Naive thymus-derived CD8-positive, alpha-beta T cell (primary cell): ENCODE data around the gene RGS19. TPM values are rescaled to one million over a fixed set of nuclear protein-coding genes. Genes with fewer than 3 reads are reported as not detected.

Experiments used
- ATAC-seq, 2 donors: fragments of 150-1000 bp; cut with Tn5 transposase in 1 of 2; sonication (Bioruptor Pico), chemical (Tn5 transposase) in 1 of 2; 1 replicate in 1 of 2; 2 replicates in 1 of 2; pipeline ENCODE4 v1.10.0; 2021; ENCODE audit warnings: mild to moderate bottlenecking in 2 of 2, moderate library complexity in 2 of 2
- POLR2A ChIA-PET: fragments of 350-600 bp; sonication (Branson Sonifier 250); formaldehyde crosslinking; loops from one replicate; lab custom pipeline; 2021; ENCODE audit warnings: antibody characterized with exemption; lab: Charles Lee
- DNase-seq, 10 donors: peaks; one replicate each; pipeline versions ENCODE4 v3.0.0 to v3.0.0-alpha.2; 2020 to 2022
- H3K27ac Mint-ChIP-seq, 10 donors: one replicate each; pipeline ENCODE4 v1.8.0; 2020 to 2022; ENCODE audit warnings: mild to moderate bottlenecking in 10 of 10, mixed read lengths in 10 of 10, moderate library complexity in 4 of 10, inconsistent platforms in 1 of 10
- H3K27me3 Mint-ChIP-seq, 5 donors: one replicate each; pipeline ENCODE4 v1.8.0; 2021 to 2022; ENCODE audit warnings: mixed read lengths in 5 of 5
- H3K36me3 Mint-ChIP-seq, 3 donors: one replicate each; pipeline ENCODE4 v1.8.0; 2020 to 2022; ENCODE audit warnings: mixed read lengths in 3 of 3, mild to moderate bottlenecking in 2 of 3, inconsistent platforms in 1 of 3
- H3K4me1 Mint-ChIP-seq, 4 donors: one replicate each; pipeline ENCODE4 v1.8.0; 2021 to 2022; ENCODE audit warnings: mixed read lengths in 4 of 4
- H3K4me3 Mint-ChIP-seq, 10 donors: one replicate each; pipeline ENCODE4 v1.8.0; 2020 to 2022; ENCODE audit warnings: mild to moderate bottlenecking in 10 of 10, mixed read lengths in 10 of 10, moderate library complexity in 6 of 10, inconsistent platforms in 1 of 10
- H3K9me3 Mint-ChIP-seq, 9 donors: one replicate each; pipeline ENCODE4 v1.8.0; 2020 to 2022; ENCODE audit warnings: mixed read lengths in 9 of 9, mild to moderate bottlenecking in 3 of 9, inconsistent platforms in 1 of 9, moderate library complexity in 1 of 9
- polyA plus RNA-seq, 3 donors: library from polyadenylated mRNA; unstranded; fragments of 300-500 nt; fragmentation: Illumina TruSeq; gene quantifications; one replicate each; pipeline ENCODE4 v1.2.3, GENCODE V29; 2021
- total RNA-seq, 8 experiments: library from RNA in 2 of 8; stranded (reverse) in 2 of 8; gene quantifications; one replicate each; pipeline ENCODE4 v1.2.3 and lab custom pipeline; 2021 to 2026

RGS19 gene
- total and polyA plus RNA-seq, 5 experiments from 2014 or later: 16.9 to 67.5 (median 50.9) TPM

GRCh38 chr20:64084685-64085152 lies 5.4 kb upstream of the RGS19 start:
- peak overlapping the region; percentile 77 to 94 (median 90) for H3K4me3 Mint-ChIP-seq
- H3K27ac Mint-ChIP-seq: peak overlapping the region in 2 of 10 donors; percentile 63 to 89
- no peak for DNase-seq
- H3K36me3 Mint-ChIP-seq: peaks cover 0 to 3% (median 0%) of the 10 kb centered on the region in 3 donors
- peaks cover 0 to 6% (median 1%) of the 10 kb centered on the region in 5 donors for H3K27me3 Mint-ChIP-seq
- peaks cover 0 to 12% (median 0%) of the 10 kb centered on the region in 9 donors for H3K9me3 Mint-ChIP-seq
- POLR2A ChIA-PET: interaction anchor here (1.1 to 2.3 kb wide), 4 partner anchors 36 to 171 kb away, joined by 4 to 13 read pairs (median 8); partner anchors contain the start of genes C20orf204 and PCMTD2
- H3K4me1 Mint-ChIP-seq: peaks cover 15 to 41% (median 36%) of the 10 kb centered on the region in 4 donors
- ATAC-seq: no peak

DNA sequence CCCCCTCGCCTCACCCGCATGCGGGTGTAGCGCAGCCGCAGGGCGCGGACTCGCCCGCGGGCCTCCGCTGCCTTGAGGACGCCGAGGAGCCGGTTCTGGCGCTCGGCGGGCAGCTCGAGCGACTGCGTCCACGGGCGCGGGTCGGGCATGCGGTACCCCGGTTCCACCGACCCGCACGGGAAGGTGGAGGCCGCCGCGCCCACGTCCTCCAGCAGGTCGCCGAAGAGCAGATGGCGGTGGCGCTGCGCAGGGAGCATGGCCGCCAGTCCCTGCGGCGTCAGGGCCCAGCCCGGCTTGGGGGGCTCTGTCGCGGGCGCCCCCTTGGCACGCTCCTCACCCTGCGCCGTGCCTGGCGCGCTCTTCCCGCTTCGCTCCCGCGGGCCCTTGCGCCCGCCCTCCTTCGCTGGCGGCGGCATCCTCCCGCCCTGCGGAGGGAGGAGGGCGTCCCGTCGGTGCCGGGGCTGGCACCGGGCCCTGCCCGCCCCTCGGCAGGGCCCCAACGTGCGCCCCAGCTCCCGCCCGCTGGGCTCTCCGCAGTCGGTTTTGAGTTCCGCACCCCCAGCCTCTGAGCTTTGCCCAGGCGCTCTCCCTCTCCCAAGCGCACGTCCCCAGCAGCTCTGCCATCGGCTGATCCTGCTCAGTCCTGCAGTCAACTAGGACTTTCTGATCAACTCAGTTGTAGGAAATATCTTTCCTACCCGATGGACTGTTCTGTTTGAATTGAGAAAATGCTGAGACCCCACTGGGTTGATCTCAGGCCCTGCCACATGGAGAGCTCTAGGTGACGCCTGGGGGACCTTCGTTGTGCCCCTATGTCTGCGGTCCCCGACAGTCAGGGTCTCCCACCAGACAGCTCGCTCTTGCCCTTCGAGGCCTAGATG lies 4.7 kb upstream of the RGS19 start, which contains the start of gene LKAAEAR1:
Gene LKAAEAR1 (minus strand): TSS at position 595 of the 881 bp plus-strand sequence. CDS start 179 bp downstream, at position 416.
- Mint-ChIP-seq H3K27me3 (peaks cover 0 to 6% (median 1%) of the 10 kb centered on the region in 5 donors), H3K4me3 (peak within 1 kb of the TSS; percentile 77 to 94 (median 90)), H3K27ac (peak within 1 kb of the TSS in 8 of 10 donors; percentile 49 to 89 (median 70)), H3K36me3 (peaks cover 0 to 3% (median 0%) of the 10 kb centered on the region in 3 donors), H3K9me3 (peaks cover 0 to 12% (median 0%) of the 10 kb centered on the region in 9 donors), H3K4me1 (peaks cover 17 to 42% (median 36%) of the 10 kb centered on the region in 4 donors)
- POLR2A ChIA-PET: interaction anchor here (1.1 to 2.3 kb wide), 6 partner anchors 16 to 171 kb away, joined by 4 to 13 read pairs (median 6); partner anchors contain the start of genes C20orf204, PCMTD2 and PRPF6
- DNase-seq: no peak
- peak; percentile 3 to 7 for ATAC-seq

GRCh38 chr20:64083378-64083803 lies 4.1 kb upstream of the RGS19 start:
- peak overlapping the region in 2 of 10 donors; percentile 27 to 85 for H3K27ac Mint-ChIP-seq
- peaks cover 0 to 12% (median 0%) of the 10 kb centered on the region in 9 donors for H3K9me3 Mint-ChIP-seq
- POLR2A ChIA-PET: interaction anchor here (1.2 to 2.3 kb wide), 7 partner anchors 16 to 174 kb away, joined by 3 to 13 read pairs (median 5); partner anchors contain the start of genes PCMTD2, PRPF6 and TCEA2
- peaks cover 0 to 3% (median 0%) of the 10 kb centered on the region in 3 donors for H3K36me3 Mint-ChIP-seq
- peak in 9 of 10 donors; percentile 38 to 78 (median 62) for DNase-seq
- peak; percentile 42 to 45 for ATAC-seq
- peaks cover 0 to 6% (median 1%) of the 10 kb centered on the region in 5 donors for H3K27me3 Mint-ChIP-seq
- peak overlapping the region; percentile 64 to 88 (median 78) for H3K4me3 Mint-ChIP-seq
- peaks cover 19 to 47% (median 39%) of the 10 kb centered on the region in 4 donors for H3K4me1 Mint-ChIP-seq

- Mint-ChIP-seq H3K27me3 (peaks cover 0 to 6% (median 1%) of the 10 kb centered on the region in 5 donors), H3K9me3 (peaks cover 0 to 12% (median 0%) of the 10 kb centered on the region in 9 donors), H3K27ac (peak overlapping the region in 3 of 10 donors; percentile 27 to 85 (median 51)), H3K4me1 (peaks cover 19 to 50% (median 39%) of the 10 kb centered on the region in 4 donors), H3K4me3 (peak overlapping the region; percentile 64 to 88 (median 78)), H3K36me3 (peaks cover 0 to 3% (median 0%) of the 10 kb centered on the region in 3 donors)
- ATAC-seq (no peak), DNase-seq (no peak)
- POLR2A ChIA-PET: interaction anchor here (1.2 to 2.3 kb wide), 7 partner anchors 17 to 175 kb away, joined by 3 to 13 read pairs (median 5); partner anchors contain the start of genes PCMTD2, PRPF6 and TCEA2
Measured at GRCh38 chr20:64082820-64083377, 3.6 kb upstream of the RGS19 start.

DNA sequence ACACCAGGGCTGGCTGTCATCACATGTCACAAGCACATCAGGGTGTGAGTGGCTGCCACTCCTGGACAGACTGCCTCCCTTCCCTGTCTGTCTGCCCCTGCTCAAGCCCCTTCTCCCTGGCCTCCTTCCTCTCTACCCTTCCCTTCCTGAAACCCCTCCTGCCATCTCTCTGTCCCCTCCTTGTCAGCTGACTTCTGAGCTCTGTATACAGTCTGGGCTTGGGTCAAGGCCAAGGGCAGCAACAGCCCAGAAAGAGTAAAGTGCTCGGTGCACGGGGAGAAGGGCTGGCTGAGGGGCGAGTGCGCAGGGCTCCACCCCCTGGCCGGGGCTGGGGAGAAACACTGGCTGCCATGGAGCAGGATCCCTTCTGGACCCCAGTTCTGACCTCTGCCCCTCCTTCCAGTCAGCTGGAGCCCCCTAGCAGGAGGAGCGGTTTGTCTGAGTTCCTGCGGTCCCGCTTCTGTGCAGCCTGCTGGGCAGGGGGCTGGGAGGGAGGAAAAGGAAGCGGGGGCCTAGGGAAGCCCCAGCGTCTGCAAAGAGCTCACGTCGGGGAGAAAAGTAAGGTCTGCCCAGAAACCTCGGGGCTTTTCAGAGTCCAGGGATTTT lies 2.9 kb upstream of the RGS19 start:
- Mint-ChIP-seq H3K9me3 (peaks cover 0 to 8% (median 0%) of the 10 kb centered on the region in 9 donors), H3K4me1 (peaks cover 19 to 55% (median 44%) of the 10 kb centered on the region in 4 donors), H3K36me3 (peaks cover 0 to 3% (median 0%) of the 10 kb centered on the region in 3 donors), H3K27ac (peak overlapping the region; percentile 20 to 90 (median 80)), H3K27me3 (peaks cover 0 to 6% (median 1%) of the 10 kb centered on the region in 5 donors), H3K4me3 (peak overlapping the region; percentile 62 to 88 (median 69))
- DNase-seq (no peak), ATAC-seq (no peak)
- POLR2A ChIA-PET: interaction anchor here (1.2 to 3.3 kb wide), 4 partner anchors 19 to 176 kb away, joined by 3 to 13 read pairs (median 4); partner anchors contain the start of genes PRPF6 and TCEA2

- peaks cover 0 to 5% (median 0%) of the 10 kb centered on the region in 9 donors for H3K9me3 Mint-ChIP-seq
- DNase-seq (no peak), ATAC-seq (no peak)
- peaks cover 0 to 2% (median 0%) of the 10 kb centered on the region in 3 donors for H3K36me3 Mint-ChIP-seq
- peaks cover 0 to 6% (median 1%) of the 10 kb centered on the region in 5 donors for H3K27me3 Mint-ChIP-seq
- peaks cover 20 to 61% (median 47%) of the 10 kb centered on the region in 4 donors for H3K4me1 Mint-ChIP-seq
- H3K27ac Mint-ChIP-seq: peak overlapping the region in 8 of 10 donors; percentile 20 to 90 (median 80)
- H3K4me3 Mint-ChIP-seq: peak overlapping the region; percentile 16 to 85 (median 69)
- POLR2A ChIA-PET: interaction anchor here (3.3 kb wide), 1 partner anchor 39 kb away, joined by 13 read pairs; no protein-coding TSS in a partner anchor
Measured at GRCh38 chr20:64081624-64081964, 2.3 kb upstream of the RGS19 start.

GRCh38 chr20:64080813-64081623 lies 1.7 kb upstream of the RGS19 start:
- DNase-seq: peak in 1 of 10 donors; percentile 22
- Mint-ChIP-seq H3K27me3 (peaks cover 0 to 6% (median 1%) of the 10 kb centered on the region in 5 donors), H3K9me3 (peaks cover 0 to under 1% (median 0%) of the 10 kb centered on the region in 9 donors), H3K4me1 (peaks cover 20 to 61% (median 51%) of the 10 kb centered on the region in 4 donors), H3K36me3 (peaks cover 0 to 4% (median 0%) of the 10 kb centered on the region in 3 donors), H3K4me3 (peak overlapping the region; percentile 78 to 89 (median 83)), H3K27ac (peak overlapping the region in 9 of 10 donors; percentile 81 to 96 (median 89))
- no peak for ATAC-seq
- POLR2A ChIA-PET: interaction anchor here (1.2 to 4.2 kb wide), 5 partner anchors 9 to 42 kb away, joined by 3 to 38 read pairs (median 10); partner anchors contain the start of gene TCEA2

- POLR2A ChIA-PET: interaction anchor here (0.6 to 4.7 kb wide), 16 partner anchors 8 to 455 kb away, joined by 3 to 47 read pairs (median 5); partner anchors contain the start of genes GMEB2, NPBWR2, PCMTD2 and PRPF6
- DNase-seq (peak in 7 of 10 donors; percentile 46 to 78 (median 60)), ATAC-seq (peak; percentile 37 to 60)
- peak within 1 kb of the TSS; percentile 37 to 96 (median 90) for H3K27ac Mint-ChIP-seq
- no peaks in the 10 kb centered on the region for H3K9me3 Mint-ChIP-seq
- peaks cover 23 to 68% (median 54%) of the 10 kb centered on the region in 4 donors for H3K4me1 Mint-ChIP-seq
- peak within 1 kb of the TSS; percentile 82 to 95 (median 92) for H3K4me3 Mint-ChIP-seq
- H3K27me3 Mint-ChIP-seq: peaks cover 0 to 3% (median 1%) of the 10 kb centered on the region in 5 donors
- peaks cover 0 to 12% (median 0%) of the 10 kb centered on the region in 3 donors for H3K36me3 Mint-ChIP-seq
Measured at GRCh38 chr20:64080013-64080812, 895 bp upstream of the RGS19 start, which contains the start of gene OPRL1. TSS of gene OPRL1 (plus strand) at chr20:64080082. CDS start at chr20:64092721, 12,639 bp downstream.

DNA sequence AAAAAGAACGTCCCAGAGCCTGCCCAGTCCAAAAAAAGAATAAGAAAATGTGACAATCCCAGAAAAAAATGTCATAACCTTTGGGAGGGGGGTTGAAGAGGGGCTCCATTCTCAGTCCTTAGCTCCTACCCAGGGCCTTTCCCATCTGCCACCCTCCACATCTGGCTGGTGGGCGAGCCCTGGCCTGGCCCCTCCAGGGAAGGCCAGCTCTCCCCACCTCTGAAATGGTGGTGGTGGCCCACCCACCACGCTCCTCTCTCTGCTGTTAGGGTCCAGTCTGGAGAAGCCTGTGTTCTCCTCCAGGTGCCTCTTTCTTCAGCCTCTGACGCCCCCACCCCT lies 415 bp downstream of the RGS19 start:
- Mint-ChIP-seq H3K4me3 (peak overlapping the region; percentile 79 to 95 (median 92)), H3K9me3 (no peaks in the 10 kb centered on the region), H3K36me3 (peaks cover 0 to 25% (median 0%) of the 10 kb centered on the region in 3 donors), H3K27ac (peak overlapping the region; percentile 53 to 94 (median 87)), H3K27me3 (no peaks in the 10 kb centered on the region), H3K4me1 (peaks cover 19 to 62% (median 49%) of the 10 kb centered on the region in 4 donors)
- DNase-seq (no peak), ATAC-seq (no peak)
- POLR2A ChIA-PET: interaction anchor here (0.8 to 4.7 kb wide), 19 partner anchors 11 to 558 kb away, joined by 3 to 47 read pairs (median 5); partner anchors contain the start of genes GMEB2, NPBWR2, PCMTD2 and PPDPF
